Stimulated activated naive CD8-positive, alpha-beta T cell treated with anti-CD3 and anti-CD28 coated beads, Interleukin-15, amount 100 ng/mL, for 72 hours (primary cell): Measurements from ENCODE around the gene RPTOR.
"Not testable (repeated sequence)": the region's sequence is repeated elsewhere in the genome, so short reads cannot be mapped to it uniquely, and the experiment has no call there.

ENCODE experiments used
- ATAC-seq: fragments of 150-1000 bp; cut with Tn5 transposase; 2 replicates; pipeline ENCODE4 v1.10.0; 2021; ENCODE audit warnings: mild to moderate bottlenecking, moderate library complexity
- DNase-seq, 2 donors: peaks; one replicate each; pipeline ENCODE4 v3.0.0; 2021 to 2022
- H3K27ac Mint-ChIP-seq, 2 donors: one replicate each; pipeline ENCODE4 v1.8.0; 2022; ENCODE audit warnings: mild to moderate bottlenecking in 2 of 2, mixed read lengths in 2 of 2, moderate library complexity in 2 of 2
- H3K27me3 Mint-ChIP-seq: one replicate; pipeline ENCODE4 v1.8.0; 2022; ENCODE audit warnings: mixed read lengths
- H3K4me1 Mint-ChIP-seq: one replicate; pipeline ENCODE4 v1.8.0; 2022; ENCODE audit warnings: mild to moderate bottlenecking, mixed read lengths
- H3K4me3 Mint-ChIP-seq, 2 donors: one replicate each; pipeline ENCODE4 v1.8.0; 2022; ENCODE audit warnings: mild to moderate bottlenecking in 2 of 2, mixed read lengths in 2 of 2, moderate library complexity in 1 of 2
- H3K9me3 Mint-ChIP-seq, 2 donors: one replicate each; pipeline ENCODE4 v1.8.0; 2022; ENCODE audit warnings: mixed read lengths in 2 of 2

The RPTOR gene

GRCh38 chr17:80862978-80863377 lies 318.3 kb downstream of the RPTOR start:
- DNase-seq: no peak
- Mint-ChIP-seq H3K4me3 (no peak overlapping the region), H3K9me3 (peaks cover 15 to 22% of the 10 kb centered on the region in 2 donors), H3K27ac (peak overlapping the region; percentile 62 to 88), H3K4me1 (peaks cover 87% of the 10 kb centered on the region), H3K27me3 (no peaks in the 10 kb centered on the region)
- ATAC-seq: no peak

- Mint-ChIP-seq H3K4me1 (peaks cover 86% of the 10 kb centered on the region), H3K4me3 (no peak overlapping the region), H3K9me3 (peaks cover 15 to 22% of the 10 kb centered on the region in 2 donors), H3K27me3 (no peaks in the 10 kb centered on the region), H3K27ac (no peak overlapping the region)
- ATAC-seq (no peak), DNase-seq (no peak)
Measured at GRCh38 chr17:80863626-80864025, 319.0 kb downstream of the RPTOR start.

- H3K27ac Mint-ChIP-seq: no peak overlapping the region
Measured at GRCh38 chr17:80864751-80865150, 320.1 kb downstream of the RPTOR start.

GRCh38 chr17:80866050-80866793 lies 321.6 kb downstream of the RPTOR start:
- no peak overlapping the region for H3K4me3 Mint-ChIP-seq

More at GRCh38 chr17:80864751-80865150, 320.1 kb downstream of the RPTOR start:
- Mint-ChIP-seq H3K4me3 (no peak overlapping the region), H3K27me3 (no peaks in the 10 kb centered on the region), H3K9me3 (peaks cover 15 to 22% of the 10 kb centered on the region in 2 donors), H3K4me1 (peaks cover 81% of the 10 kb centered on the region)
- ATAC-seq (no peak), DNase-seq (no peak)

DNA sequence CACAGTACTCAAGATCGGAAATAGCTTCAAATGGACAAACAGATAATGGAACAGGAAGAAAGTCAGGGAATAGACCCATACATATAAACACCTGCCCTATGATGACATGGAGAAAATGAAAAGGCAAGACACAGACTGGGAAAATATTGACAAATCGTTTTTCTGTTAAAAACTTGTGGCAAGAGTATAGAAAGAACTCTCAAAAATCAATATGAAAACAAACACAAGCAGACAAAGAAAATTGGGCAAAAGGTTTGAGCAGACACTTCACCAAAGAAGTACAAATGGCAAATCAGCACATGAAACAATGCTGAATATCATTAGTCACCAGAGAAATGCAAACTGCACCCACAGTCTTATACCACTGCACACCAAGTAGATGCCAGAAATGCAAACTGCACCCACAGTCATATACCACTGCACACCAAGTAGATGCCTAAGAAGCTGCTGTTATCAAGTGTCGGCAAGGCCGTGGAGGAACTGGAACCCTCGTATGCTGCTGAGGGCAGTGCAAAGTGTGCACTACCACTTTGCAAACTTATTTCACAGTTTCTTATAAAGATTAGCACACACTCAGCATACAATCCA lies 323.5 kb downstream of the RPTOR start:
- H3K4me1 Mint-ChIP-seq: peaks cover 81% of the 10 kb centered on the region
- no peaks in the 10 kb centered on the region for H3K27me3 Mint-ChIP-seq
- peak overlapping the region in 1 of 2 donors; percentile 4 for H3K27ac Mint-ChIP-seq
- DNase-seq: no peak
- peaks cover 13 to 14% of the 10 kb centered on the region in 2 donors for H3K9me3 Mint-ChIP-seq
- no peak for ATAC-seq
- no peak overlapping the region for H3K4me3 Mint-ChIP-seq

More at GRCh38 chr17:80866050-80866793, 321.6 kb downstream of the RPTOR start:
- peaks cover 15 to 22% of the 10 kb centered on the region in 2 donors for H3K9me3 Mint-ChIP-seq
- peak; percentile 63 to 74 for DNase-seq
- peaks cover 81% of the 10 kb centered on the region for H3K4me1 Mint-ChIP-seq
- no peaks in the 10 kb centered on the region for H3K27me3 Mint-ChIP-seq
- H3K27ac Mint-ChIP-seq: peak overlapping the region; percentile 46 to 55
- peak; percentile 76 for ATAC-seq

GRCh38 chr17:80869481-80870145 lies 325.0 kb downstream of the RPTOR start:
- DNase-seq (no peak), ATAC-seq (no peak)
- Mint-ChIP-seq H3K27me3 (no peaks in the 10 kb centered on the region), H3K27ac (peak overlapping the region; percentile 8 to 69), H3K9me3 (no peaks in the 10 kb centered on the region), H3K4me3 (peak overlapping the region in 1 of 2 donors; percentile 60), H3K4me1 (peaks cover 80% of the 10 kb centered on the region)

- H3K9me3 Mint-ChIP-seq: no peaks in the 10 kb centered on the region
- peak overlapping the region; percentile 60 to 62 for H3K4me3 Mint-ChIP-seq
- peak in 1 of 2 donors; percentile 42 for DNase-seq
- peaks cover 81% of the 10 kb centered on the region for H3K4me1 Mint-ChIP-seq
- peak overlapping the region; percentile 23 to 78 for H3K27ac Mint-ChIP-seq
- ATAC-seq: peak; percentile 88
- H3K27me3 Mint-ChIP-seq: no peaks in the 10 kb centered on the region
Measured at GRCh38 chr17:80870401-80870800, 325.8 kb downstream of the RPTOR start.

DNA sequence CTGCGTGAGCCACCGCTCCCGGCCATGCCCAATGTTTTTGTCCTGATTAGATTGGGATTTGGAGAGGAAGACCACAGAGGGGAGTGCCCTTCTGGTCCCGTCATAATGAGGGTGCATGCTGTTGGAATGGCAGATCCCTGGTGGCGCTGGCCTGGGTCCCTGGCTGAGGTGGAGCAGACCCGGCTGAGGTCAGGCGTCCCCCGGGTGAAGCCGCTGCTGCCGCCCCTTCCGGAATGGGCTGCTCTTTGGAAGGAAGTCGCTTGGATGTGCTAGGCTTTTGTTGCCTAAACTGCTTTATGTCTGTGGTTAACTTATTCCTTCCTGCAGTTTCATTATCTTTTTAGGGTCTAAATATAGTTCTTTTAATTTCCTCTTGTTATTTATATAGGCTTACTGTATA lies 326.7 kb downstream of the RPTOR start:
- peaks cover 75% of the 10 kb centered on the region for H3K4me1 Mint-ChIP-seq
- H3K4me3 Mint-ChIP-seq: peak overlapping the region; percentile 64 to 72
- H3K27ac Mint-ChIP-seq: peak overlapping the region; percentile 35 to 79
- ATAC-seq (no peak), DNase-seq (no peak)
- H3K27me3 Mint-ChIP-seq: no peaks in the 10 kb centered on the region
- no peaks in the 10 kb centered on the region for H3K9me3 Mint-ChIP-seq

- peak overlapping the region; percentile 28 to 37 for H3K27ac Mint-ChIP-seq
Measured at GRCh38 chr17:80872001-80872500, 327.4 kb downstream of the RPTOR start.

DNA sequence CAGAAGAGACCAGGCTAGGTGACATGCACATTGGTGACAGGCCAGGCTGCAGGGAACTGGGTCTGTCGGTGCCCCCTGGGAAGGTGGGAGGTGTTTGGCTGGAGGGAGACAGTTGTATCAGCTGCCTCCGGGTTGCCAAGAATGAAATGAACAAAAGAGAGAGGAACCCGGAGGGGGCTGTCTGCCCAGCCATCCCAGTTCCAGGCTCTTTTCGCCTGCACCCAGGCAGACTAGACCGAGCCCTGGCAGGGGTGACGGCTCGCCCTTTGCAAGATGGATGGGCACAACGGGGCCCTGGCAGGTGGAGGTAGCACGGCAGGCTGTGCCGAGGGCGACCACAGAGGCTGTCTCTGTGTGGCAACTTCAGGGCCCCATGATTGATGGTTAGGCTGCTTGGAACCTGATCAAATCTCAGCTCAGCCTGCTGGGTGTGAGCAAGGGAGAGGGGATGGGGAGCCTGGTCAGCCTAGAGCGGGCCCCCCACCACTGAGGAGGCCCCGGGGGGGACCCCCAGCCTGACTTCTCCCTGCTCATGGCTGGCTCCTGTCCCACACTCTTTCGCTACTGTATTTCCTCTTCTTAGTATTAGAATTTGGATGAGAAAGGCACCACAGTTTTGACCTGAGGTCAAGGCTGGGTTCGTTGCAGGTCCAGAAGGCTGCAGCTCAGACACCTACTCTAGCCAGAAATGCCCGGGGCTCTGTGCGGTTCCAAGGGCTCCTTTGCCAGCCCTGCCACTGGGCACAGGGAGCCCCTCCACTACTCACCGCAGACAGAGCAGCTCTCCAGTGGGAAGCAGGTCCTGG lies 328.1 kb downstream of the RPTOR start:
- Mint-ChIP-seq H3K9me3 (no peaks in the 10 kb centered on the region), H3K27ac (peak overlapping the region in 1 of 2 donors; percentile 37), H3K4me1 (peaks cover 82% of the 10 kb centered on the region), H3K4me3 (peak overlapping the region in 1 of 2 donors; percentile 4), H3K27me3 (no peaks in the 10 kb centered on the region)
- ATAC-seq: no peak
- no peak for DNase-seq

More at GRCh38 chr17:80872001-80872500, 327.4 kb downstream of the RPTOR start:
- ATAC-seq (no peak), DNase-seq (no peak)
- H3K27me3 Mint-ChIP-seq: no peaks in the 10 kb centered on the region
- H3K4me3 Mint-ChIP-seq: peak overlapping the region; percentile 64 to 72
- H3K9me3 Mint-ChIP-seq: no peaks in the 10 kb centered on the region
- peaks cover 79% of the 10 kb centered on the region for H3K4me1 Mint-ChIP-seq

- Mint-ChIP-seq H3K4me3 (peak overlapping the region in 1 of 2 donors; percentile 4), H3K27ac (no peak overlapping the region)
Measured at GRCh38 chr17:80873307-80873951, 328.8 kb downstream of the RPTOR start.

DNA sequence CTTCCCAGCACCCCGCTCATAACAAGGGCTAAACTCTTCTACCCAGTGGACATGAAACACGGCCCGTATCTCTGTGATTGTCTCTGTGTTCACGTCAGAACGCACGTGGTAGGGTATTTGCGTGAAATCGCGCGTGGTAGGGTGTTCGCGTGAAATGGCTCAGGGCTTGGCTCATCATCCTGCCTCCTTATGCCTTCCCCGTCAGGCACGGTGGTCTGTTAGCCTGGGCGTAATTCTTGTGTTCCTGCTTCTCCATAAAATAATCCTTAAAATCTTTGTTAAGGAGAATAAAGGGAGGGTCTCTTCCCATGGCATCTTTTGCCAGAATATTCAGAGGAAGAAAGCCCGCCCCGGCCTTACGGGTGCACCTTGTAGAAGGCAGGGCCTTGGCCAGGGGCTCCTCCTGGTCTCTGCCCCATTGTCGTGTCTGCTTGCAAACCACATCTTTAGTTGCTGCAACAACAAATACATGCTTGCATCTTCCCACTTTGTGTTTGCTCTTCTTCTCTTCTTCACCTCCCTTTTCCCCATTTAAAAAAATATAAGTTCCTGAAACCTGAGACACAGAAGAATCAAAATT lies 330.3 kb downstream of the RPTOR start:
- Mint-ChIP-seq H3K27me3 (no peaks in the 10 kb centered on the region), H3K4me3 (no peak overlapping the region), H3K4me1 (peaks cover 88% of the 10 kb centered on the region)

More at GRCh38 chr17:80873307-80873951, 328.8 kb downstream of the RPTOR start:
- H3K27me3 Mint-ChIP-seq: no peaks in the 10 kb centered on the region
- no peaks in the 10 kb centered on the region for H3K9me3 Mint-ChIP-seq
- peaks cover 82% of the 10 kb centered on the region for H3K4me1 Mint-ChIP-seq
- DNase-seq (no peak), ATAC-seq (no peak)

DNA sequence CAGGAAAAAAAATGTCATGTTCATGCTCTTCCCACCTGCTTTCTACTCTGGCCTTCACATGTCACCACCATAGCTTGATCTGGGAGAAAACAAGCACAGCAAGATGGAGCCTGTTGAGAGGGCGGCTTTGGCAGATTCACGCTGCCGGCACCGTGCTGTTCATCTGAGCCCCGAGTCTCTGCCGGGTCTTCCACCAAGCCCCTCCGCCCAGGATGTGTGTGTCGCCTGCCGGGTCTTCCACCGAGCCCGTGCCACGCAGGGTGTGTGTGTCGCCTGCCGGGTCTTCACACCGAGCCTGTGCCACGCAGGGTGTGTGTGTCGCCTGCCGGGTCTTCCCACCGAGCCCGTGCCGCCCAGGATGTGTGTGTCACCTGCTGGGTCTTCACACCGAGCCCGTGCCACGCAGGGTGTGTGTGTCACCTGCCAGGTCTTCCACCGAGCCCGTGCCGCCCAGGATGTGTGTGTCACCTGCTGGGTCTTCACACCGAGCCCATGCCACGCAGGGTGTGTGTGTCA lies 330.9 kb downstream of the RPTOR start:
- not testable (repeated sequence) for DNase-seq, H3K9me3 Mint-ChIP-seq, ATAC-seq, H3K27ac Mint-ChIP-seq, H3K27me3 Mint-ChIP-seq, H3K4me3 Mint-ChIP-seq
- H3K4me1 Mint-ChIP-seq: peaks cover 88% of the 10 kb centered on the region

More for the DNA sequence above, 330.3 kb downstream of the RPTOR start:
- DNase-seq: no peak
- Mint-ChIP-seq H3K9me3 (no peaks in the 10 kb centered on the region), H3K27ac (no peak overlapping the region)
- ATAC-seq: no peak

DNA sequence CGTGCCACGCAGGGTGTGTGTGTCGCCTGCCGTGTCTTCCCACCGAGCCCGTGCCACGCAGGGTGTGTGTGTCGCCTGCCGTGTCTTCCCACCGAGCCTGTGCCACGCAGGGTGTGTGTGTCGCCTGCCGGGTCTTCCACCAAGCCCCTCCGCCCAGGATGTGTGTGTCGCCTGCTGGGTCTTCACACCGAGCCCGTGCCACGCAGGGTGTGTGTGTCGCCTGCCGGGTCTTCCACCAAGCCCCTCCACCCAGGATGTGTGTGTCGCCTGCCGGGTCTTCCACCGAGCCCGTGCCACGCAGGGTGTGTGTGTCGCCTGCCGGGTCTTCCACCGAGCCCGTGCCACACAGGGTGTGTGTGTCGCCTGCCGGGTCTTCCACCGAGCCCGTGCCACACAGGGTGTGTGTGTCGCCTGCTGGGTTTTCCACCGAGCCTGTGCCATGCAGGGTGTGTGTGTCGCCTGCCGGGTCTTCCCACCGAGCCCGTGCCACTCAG lies 331.9 kb downstream of the RPTOR start:
- DNase-seq, H3K27me3 Mint-ChIP-seq, ATAC-seq, H3K9me3 Mint-ChIP-seq: not testable (repeated sequence)
- Mint-ChIP-seq H3K27ac (peak overlapping the region; percentile 96 to 97), H3K4me1 (peaks cover 79% of the 10 kb centered on the region), H3K4me3 (peak overlapping the region; percentile 79 to 80)
